Activated CD8-positive, alpha-beta T cell treated with anti-CD3 and anti-CD28 coated beads for 36 hours (primary cell): ENCODE measurements around the gene LETM1. TPM values are rescaled to one million over a fixed set of nuclear protein-coding genes. Genes with fewer than 3 reads are reported as not detected.

Source experiments
- ATAC-seq: fragments of 200-7000 bp; cut with Tn5 transposase; one replicate; pipeline ENCODE4 v1.10.0; 2021; ENCODE audit warnings: mild to moderate bottlenecking, moderate library complexity
- CTCF ChIA-PET: fragments of 350-600 bp; sonication (Branson Sonifier 250); formaldehyde crosslinking; loops from one replicate; lab custom pipeline; 2021; ENCODE audit warnings: antibody characterized with exemption; lab: Charles Lee
- POLR2A ChIA-PET: fragments of 350-600 bp; sonication (Branson Sonifier 250); formaldehyde crosslinking; loops from one replicate; lab custom pipeline; 2021; ENCODE audit warnings: antibody characterized with exemption; lab: Charles Lee
- DNase-seq: peaks from one replicate; pipeline ENCODE4 v3.0.0-alpha.2; 2020
- H3K27ac Mint-ChIP-seq: one replicate; pipeline ENCODE4 v1.8.0; 2021; ENCODE audit warnings: mild to moderate bottlenecking, mixed read lengths
- H3K27me3 Mint-ChIP-seq: one replicate; pipeline ENCODE4 v1.8.0; 2021; ENCODE audit warnings: mixed read lengths
- H3K36me3 Mint-ChIP-seq: one replicate; pipeline ENCODE4 v1.8.0; 2021; ENCODE audit warnings: low read depth, mixed read lengths
- H3K4me1 Mint-ChIP-seq: one replicate; pipeline ENCODE4 v1.8.0; 2021; ENCODE audit warnings: low read depth, mixed read lengths
- H3K4me3 Mint-ChIP-seq: one replicate; pipeline ENCODE4 v1.8.0; 2021; ENCODE audit warnings: mild to moderate bottlenecking, moderate library complexity, mixed read lengths
- H3K9me3 Mint-ChIP-seq: one replicate; pipeline ENCODE4 v1.8.0; 2021; ENCODE audit warnings: mixed read lengths
- intact Hi-C: fragments of 100-400 bp; cut with micrococcal nuclease; formaldehyde crosslinking; loops from one replicate; pipeline ENCODE4 v1.10.0; 2022
- total RNA-seq, 2 experiments: library from RNA; stranded (reverse); gene quantifications; one replicate each; pipeline ENCODE4 v1.2.3, GENCODE V29; 2021
- TF ChIP-seq, protein P1 (sequence below): fragments of 200-600 bp; IDR thresholded peaks from one replicate; pipeline ENCODE4 v1.8.0; 2022; ENCODE audit warnings: antibody characterized with exemption, mild to moderate bottlenecking

LETM1 gene
- total RNA-seq, 2 experiments from 2014 or later: 49.4 to 53.2 TPM

DNA sequence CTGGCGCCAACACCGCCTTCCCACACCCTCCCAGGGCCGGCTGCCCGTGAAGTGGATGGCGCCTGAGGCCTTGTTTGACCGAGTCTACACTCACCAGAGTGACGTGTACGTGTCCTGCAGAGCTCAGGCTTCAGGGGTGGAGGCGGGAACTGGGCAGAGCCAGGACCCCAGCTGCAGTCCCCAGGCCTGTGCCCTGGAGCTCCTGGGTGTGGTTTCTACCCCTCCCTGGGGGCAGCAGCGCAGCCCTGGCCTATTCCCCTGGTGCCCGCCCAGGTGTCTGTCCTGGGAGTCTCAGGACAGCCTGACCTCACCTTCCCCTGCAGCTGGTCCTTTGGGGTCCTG is 49.8 kb downstream of the LETM1 start:
- Mint-ChIP-seq H3K27me3 (no peaks in the 10 kb centered on the region), H3K4me3 (no peak overlapping the region), H3K27ac (no peak overlapping the region), H3K9me3 (no peaks in the 10 kb centered on the region), H3K36me3 (no peaks in the 10 kb centered on the region), H3K4me1 (no peaks in the 10 kb centered on the region)
- TF ChIP-seq, protein P1, sequence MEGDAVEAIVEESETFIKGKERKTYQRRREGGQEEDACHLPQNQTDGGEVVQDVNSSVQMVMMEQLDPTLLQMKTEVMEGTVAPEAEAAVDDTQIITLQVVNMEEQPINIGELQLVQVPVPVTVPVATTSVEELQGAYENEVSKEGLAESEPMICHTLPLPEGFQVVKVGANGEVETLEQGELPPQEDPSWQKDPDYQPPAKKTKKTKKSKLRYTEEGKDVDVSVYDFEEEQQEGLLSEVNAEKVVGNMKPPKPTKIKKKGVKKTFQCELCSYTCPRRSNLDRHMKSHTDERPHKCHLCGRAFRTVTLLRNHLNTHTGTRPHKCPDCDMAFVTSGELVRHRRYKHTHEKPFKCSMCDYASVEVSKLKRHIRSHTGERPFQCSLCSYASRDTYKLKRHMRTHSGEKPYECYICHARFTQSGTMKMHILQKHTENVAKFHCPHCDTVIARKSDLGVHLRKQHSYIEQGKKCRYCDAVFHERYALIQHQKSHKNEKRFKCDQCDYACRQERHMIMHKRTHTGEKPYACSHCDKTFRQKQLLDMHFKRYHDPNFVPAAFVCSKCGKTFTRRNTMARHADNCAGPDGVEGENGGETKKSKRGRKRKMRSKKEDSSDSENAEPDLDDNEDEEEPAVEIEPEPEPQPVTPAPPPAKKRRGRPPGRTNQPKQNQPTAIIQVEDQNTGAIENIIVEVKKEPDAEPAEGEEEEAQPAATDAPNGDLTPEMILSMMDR: no peak
- ChIA-PET POLR2A (interaction anchor here (1.7 kb wide), 1 partner anchor 33 kb away, joined by 3 read pairs; no protein-coding TSS in a partner anchor), CTCF (interaction anchor here (5.3 kb wide), 1 partner anchor 60 kb away, joined by 139 read pairs; no protein-coding TSS in a partner anchor)
- intact Hi-C loops: no loop called here
- ATAC-seq: no peak
- no peak for DNase-seq

- DNase-seq (no peak), ATAC-seq (no peak)
- no peaks in the 10 kb centered on the region for H3K27me3 Mint-ChIP-seq
- CTCF ChIA-PET: no interaction called here
- intact Hi-C loops: no loop called here
- POLR2A ChIA-PET: interaction anchor here (0.7 kb wide), 1 partner anchor 17 kb away, joined by 3 read pairs; no protein-coding TSS in a partner anchor
- TF ChIP-seq, protein P1: no peak
- no peaks in the 10 kb centered on the region for H3K36me3 Mint-ChIP-seq
- no peaks in the 10 kb centered on the region for H3K9me3 Mint-ChIP-seq
- no peak overlapping the region for H3K27ac Mint-ChIP-seq
- no peak overlapping the region for H3K4me3 Mint-ChIP-seq
- H3K4me1 Mint-ChIP-seq: no peaks in the 10 kb centered on the region
Observed at GRCh38 chr4:1805493-1806222, 50.3 kb downstream of the LETM1 start.

DNA sequence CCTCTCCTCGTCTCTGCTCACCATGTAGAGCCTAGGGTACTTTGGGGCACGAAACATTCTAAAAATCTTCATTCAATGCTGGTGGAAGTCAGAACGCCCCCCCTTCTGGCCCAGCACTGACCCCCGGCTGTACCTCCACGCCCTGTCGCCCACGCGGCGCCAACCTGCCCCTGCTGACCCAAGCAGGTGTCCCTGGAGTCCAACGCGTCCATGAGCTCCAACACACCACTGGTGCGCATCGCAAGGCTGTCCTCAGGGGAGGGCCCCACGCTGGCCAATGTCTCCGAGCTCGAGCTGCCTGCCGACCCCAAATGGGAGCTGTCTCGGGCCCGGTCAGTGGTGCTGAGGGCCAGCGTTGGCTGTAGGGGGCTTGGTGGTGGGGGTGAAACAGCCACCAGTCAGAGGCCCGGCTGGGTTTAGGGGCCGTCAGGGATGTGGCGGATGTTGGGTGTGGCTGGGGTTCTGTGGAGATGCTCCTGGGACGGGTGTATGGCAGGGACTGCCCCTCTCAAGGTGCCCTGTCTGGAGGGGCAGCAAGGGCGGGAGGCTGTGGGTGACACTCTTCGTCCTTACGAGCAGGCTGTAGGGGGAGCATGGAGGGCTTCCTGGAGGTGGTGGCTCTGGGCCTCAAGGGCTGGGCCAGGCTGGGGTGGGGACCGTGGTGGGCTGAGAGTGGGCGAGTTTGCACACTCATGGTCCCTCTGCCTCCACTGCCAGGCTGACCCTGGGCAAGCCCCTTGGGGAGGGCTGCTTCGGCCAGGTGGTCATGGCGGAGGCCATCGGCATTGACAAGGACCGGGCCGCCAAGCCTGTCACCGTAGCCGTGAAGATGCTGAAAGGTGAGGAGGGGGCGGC is 51.1 kb downstream of the LETM1 start:
- no peaks in the 10 kb centered on the region for H3K4me1 Mint-ChIP-seq
- H3K27ac Mint-ChIP-seq: no peak overlapping the region
- H3K9me3 Mint-ChIP-seq: no peaks in the 10 kb centered on the region
- no peak overlapping the region for H3K4me3 Mint-ChIP-seq
- no peaks in the 10 kb centered on the region for H3K36me3 Mint-ChIP-seq
- H3K27me3 Mint-ChIP-seq: no peaks in the 10 kb centered on the region
- POLR2A ChIA-PET: interaction anchor here (0.7 to 1.5 kb wide), 3 partner anchors 16 to 61 kb away, joined by 3 read pairs; no protein-coding TSS in a partner anchor
- CTCF ChIA-PET: interaction anchor here (1.2 kb wide), 1 partner anchor 56 kb away, joined by 6 read pairs; no protein-coding TSS in a partner anchor
- ATAC-seq (no peak), DNase-seq (no peak)
- intact Hi-C loops: no loop called here
- TF ChIP-seq, protein P1: no peak

DNA sequence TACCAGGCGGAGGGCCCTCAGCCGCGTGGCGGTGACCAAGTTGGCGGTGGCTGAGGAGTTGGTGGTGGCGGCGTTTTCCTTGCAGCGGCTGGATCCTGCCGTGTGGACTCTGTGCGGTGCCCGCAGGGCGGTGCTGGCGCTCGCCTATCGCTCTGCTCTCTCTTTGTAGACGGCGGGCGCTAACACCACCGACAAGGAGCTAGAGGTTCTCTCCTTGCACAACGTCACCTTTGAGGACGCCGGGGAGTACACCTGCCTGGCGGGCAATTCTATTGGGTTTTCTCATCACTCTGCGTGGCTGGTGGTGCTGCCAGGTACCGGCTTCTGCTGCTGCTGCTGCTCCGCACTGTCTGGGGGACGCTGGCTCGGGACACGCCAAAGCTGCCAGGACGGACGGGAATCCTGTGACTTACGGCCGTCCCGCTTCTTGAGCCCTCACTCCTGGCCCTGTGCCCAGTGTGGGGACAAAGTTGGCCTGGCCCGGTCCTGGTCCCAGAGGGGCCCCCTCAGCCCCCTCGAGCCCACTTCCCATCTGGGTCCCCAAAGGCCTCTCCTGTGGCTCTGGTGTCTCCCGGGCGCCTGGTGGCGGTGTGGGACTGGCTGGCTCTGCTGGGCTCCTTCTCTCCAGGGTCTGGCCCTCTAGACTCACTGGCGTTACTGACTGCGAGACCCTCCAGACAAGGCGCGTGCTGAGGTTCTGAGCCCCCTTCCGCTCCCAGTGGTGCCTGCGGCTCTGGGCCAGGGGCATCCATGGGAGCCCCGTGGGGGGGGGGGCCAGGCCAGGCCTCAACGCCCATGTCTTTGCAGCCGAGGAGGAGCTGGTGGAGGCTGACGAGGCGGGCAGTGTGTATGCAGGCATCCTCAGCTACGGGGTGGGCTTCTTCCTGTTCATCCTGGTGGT is 52.2 kb downstream of the LETM1 start:
- no peak for DNase-seq
- Mint-ChIP-seq H3K4me1 (no peaks in the 10 kb centered on the region), H3K27me3 (no peaks in the 10 kb centered on the region), H3K27ac (no peak overlapping the region), H3K36me3 (no peaks in the 10 kb centered on the region), H3K4me3 (no peak overlapping the region), H3K9me3 (no peaks in the 10 kb centered on the region)
- ChIA-PET CTCF (interaction anchor here (0.6 to 1.2 kb wide), 2 partner anchors 55 to 60 kb away, joined by 4 to 6 read pairs; no protein-coding TSS in a partner anchor), POLR2A (interaction anchor here (1.5 kb wide), 1 partner anchor 15 kb away, joined by 3 read pairs; no protein-coding TSS in a partner anchor)
- ATAC-seq: no peak
- TF ChIP-seq, protein P1: no peak
- intact Hi-C loops: no loop called here
